Left ventricle myocardium superior (tissue), 1 donor: Measurements from ENCODE around the gene RFX8. TPM values are rescaled to one million over a fixed set of nuclear protein-coding genes. Genes with fewer than 3 reads are reported as not detected.
"Not testable (repeated sequence)": the region's sequence is repeated elsewhere in the genome, so short reads cannot be mapped to it uniquely, and the experiment has no call there.

ENCODE experiments used
- ATAC-seq: fragments of 200-7000 bp; cut with Tn5 transposase; one replicate; pipeline ENCODE4 v1.9.1; 2020; ENCODE audit warnings: mild to moderate bottlenecking, moderate library complexity
- DNase-seq: peaks from one replicate; pipeline ENCODE4 v3.0.0-alpha.2; 2020
- intact Hi-C: fragments of 100-400 bp; cut with micrococcal nuclease; formaldehyde crosslinking; loops from one replicate; pipeline ENCODE4 v1.11.0; 2022
- total RNA-seq: library from RNA; stranded (reverse); fragmentation: NEBNext Ultra II Directional; extraction: Animal tissue kit (Norgen Biotek cat#: 25700); gene quantifications from one replicate; pipeline ENCODE4 v1.2.1, GENCODE V29; 2021
- donor health status: DM: no; HTN: yes; CAD: no; lungs with severe emphysema.

RFX8 gene
- total RNA-seq, 1 donor from 2014 or later: not detected

DNA sequence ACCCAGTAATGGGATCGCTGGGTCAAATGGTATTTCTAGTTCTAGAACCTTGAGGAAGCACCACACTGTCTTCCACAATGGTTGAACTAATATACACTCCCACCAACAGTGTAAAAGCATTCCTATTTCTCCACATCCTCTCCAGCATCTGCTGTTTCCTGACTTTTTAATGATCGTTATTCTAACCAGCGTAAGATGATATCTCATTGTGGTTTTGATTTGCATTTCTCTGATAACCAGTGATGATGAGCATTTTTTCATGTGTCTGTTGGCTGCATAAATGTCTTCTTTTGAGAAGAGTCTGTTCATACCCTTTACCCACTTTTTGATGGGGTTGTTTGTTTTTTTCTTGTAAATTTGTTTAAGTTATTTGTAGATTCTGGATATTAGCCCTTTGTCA is 20.5 kb downstream of the RFX8 start:
- DNase-seq, ATAC-seq, intact Hi-C loops: not testable (repeated sequence)

- ATAC-seq: no peak
- DNase-seq: no peak
- intact Hi-C loops: no loop called here
These were observed 23.9 kb downstream of the RFX8 start for GRCh38 chr2:101450965-101451364.

GRCh38 chr2:101446869-101447268 is 28.0 kb downstream of the RFX8 start:
- no peak for ATAC-seq
- no peak for DNase-seq
- intact Hi-C loops: no loop called here

DNA sequence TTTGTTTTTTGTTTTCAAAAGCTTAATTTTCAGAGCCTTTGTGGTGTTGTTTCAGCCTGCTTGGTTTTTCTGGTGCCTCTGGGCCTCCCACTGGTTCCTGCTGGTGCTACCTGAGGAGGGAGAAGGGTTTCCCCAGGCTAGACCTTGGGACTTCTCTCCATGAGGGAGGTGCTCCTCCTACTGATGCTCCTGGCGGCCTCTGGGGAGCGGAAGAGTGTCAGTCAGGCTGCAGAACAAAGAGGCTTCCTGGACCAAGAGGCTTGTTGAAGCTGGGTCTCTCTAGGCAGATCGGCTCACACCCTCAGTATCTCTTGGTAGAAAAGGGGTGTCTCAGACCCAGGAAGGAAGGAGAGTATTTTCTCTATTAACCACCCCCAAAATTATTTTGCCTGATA is 32.2 kb downstream of the RFX8 start:
- intact Hi-C loops: no loop called here
- ATAC-seq (no peak), DNase-seq (no peak)

DNA sequence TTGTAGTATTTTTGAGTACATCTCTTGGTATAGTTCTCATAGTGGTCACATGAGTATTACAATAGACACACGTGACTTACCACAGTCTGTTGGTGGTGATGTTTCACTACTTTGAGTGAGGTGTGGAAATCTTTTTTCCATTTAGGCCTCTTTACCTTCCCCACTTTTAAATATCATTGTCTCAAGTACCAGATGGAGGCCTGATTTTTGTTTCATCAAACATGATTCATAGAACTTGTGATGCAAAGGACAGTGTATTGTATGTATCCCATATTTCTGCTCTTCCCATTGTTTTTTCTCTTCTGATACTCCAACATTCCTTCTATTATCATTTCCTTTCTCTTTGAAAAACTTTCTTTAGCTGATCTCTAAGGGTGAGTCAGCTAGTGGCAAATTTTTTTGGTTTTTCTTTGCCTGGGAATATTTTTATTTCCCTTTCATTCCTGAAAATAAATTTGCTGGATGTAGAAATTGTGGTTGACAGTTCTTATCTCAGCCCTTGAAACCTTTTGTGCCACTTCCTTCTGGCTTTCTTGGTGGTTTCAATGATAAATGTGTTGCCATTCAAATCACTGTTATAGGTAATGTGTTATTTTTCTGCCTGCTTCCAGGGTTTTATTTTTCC is 32.8 kb downstream of the RFX8 start:
- ATAC-seq (no peak), DNase-seq (no peak)
- intact Hi-C loops: no loop called here

- peak; percentile 64 for DNase-seq
- intact Hi-C loops: no loop called here
- ATAC-seq: peak; percentile 98
These were observed 34.7 kb downstream of the RFX8 start for GRCh38 chr2:101440127-101440738.

- ATAC-seq (no peak), DNase-seq (no peak)
- intact Hi-C loops: no loop called here
These were observed 35.2 kb downstream of the RFX8 start for GRCh38 chr2:101439716-101440115.

DNA sequence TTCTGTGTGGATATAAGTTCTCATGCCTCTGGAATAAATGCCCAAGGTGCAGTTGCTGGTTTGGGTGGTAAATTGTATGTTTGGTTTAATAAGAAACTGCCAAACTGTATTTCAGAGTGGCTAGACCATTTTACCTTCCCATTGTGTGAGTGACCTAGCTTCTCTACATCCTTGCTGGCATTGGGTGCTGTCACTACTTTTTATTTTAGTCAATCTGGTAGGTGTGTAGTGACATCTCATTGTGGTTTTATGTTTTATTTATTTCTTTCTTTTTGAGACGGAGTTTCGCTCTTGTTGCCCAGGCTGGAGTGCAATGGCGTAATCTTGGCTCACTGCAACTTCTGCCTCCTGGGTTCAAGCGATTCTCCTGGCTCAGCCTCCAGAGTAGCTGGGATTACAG is 36.4 kb downstream of the RFX8 start:
- intact Hi-C loops, DNase-seq, ATAC-seq: not testable (repeated sequence)

DNA sequence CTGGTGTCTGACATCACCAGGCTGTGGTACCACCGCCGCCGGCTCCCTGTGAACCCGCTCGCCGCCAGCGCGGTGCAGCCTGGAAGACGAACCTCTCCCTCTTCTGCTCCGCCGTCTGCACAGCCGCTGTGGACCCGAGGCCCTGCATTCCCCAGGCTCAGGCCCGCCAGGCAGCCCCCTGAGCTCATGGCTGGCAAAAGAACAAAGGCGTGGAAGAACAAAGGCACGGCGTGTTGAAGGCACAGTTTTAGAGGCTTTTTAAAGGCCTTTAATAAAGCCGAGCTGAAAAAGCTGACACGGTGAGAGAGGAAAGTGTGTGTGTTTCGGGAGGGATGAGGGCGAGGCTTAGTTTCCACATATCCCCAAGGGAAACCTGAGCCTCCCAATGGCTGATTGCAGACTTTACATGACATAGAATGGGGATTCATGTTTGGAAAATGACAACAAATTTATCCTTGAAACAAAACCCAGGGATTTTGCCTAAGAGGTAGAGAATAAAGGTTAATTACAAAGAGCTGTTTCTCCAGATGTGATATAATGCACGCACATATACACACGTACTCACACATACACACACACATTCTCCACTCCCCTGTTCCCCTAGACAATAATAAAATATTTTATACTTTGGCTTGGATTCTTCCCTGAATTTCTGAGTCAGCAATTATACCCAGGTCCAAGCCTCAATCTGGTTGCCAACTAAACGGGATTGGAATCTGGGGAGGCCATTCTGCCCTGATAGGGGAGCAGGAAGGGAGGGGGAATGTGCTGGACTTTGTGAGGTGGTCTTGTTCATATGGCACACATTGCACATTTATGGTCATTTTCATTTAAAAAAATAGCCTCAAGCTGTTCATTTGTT is 39.7 kb downstream of the RFX8 start:
- ATAC-seq: peak; percentile 38
- intact Hi-C loops: no loop called here
- peak; percentile 44 for DNase-seq

DNA sequence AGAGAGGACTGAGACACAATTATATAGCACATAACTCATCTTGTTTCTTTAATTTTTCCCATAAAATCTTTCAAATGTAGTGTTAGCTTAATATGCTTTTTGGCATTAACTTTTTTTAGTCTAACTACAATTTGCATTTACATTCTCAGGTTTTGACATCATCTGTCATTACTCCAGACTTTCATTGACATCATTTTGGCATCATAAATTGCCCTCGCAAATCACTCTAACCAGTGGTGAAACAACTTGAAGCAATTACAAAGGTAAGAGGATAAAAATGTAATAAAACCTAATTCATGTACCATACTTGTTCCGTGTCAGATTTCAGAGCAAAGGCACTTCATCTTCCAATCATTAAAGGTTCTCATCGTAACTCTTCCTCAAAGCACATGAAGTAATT is 41.4 kb downstream of the RFX8 start:
- DNase-seq (no peak), ATAC-seq (no peak)
- intact Hi-C loops: no loop called here

- intact Hi-C loops: no loop called here
- ATAC-seq: peak; percentile 48
These were observed 42.3 kb downstream of the RFX8 start for GRCh38 chr2:101432411-101433181.

DNA sequence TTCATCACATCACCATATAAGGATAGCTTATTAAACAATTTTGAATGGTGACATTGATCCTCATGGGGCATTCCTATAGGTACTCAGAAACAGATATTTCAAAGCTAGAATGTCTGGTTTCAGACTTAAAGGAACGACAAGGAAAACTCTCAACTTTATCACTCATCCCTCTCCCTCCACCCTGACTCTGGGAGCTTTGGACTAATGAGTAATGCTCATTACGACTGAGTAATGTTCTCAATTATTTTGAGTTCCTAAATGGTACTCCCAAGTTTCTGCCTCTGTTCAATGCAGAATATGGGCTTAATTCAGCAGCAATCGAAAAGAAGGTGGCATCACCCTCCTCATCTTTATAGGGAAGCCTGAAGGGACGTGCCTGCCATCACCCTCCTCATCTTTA is 43.4 kb downstream of the RFX8 start:
- ATAC-seq (no peak), DNase-seq (no peak)
- intact Hi-C loops: no loop called here

More at GRCh38 chr2:101432411-101433181, 42.3 kb downstream of the RFX8 start:
- no peak for DNase-seq

DNA sequence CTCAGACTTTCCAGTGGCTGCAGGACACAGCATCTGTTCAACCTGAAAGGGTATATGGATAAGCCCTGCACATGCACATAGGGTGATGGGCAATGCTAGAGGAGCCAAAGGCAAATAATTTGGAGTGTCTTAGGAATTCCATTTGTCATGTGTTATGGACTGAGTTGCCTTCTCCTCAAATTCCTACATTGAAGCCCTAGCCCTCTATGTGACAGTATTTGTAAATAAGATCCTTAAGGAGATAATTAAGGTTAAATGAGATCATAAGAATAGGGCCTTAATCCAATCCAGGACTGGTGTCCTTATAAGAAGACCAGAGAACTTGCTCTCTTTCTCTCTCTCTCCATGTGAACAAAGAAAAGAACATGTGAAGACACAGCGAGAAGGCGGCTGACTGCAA is 44.8 kb downstream of the RFX8 start:
- DNase-seq (no peak), ATAC-seq (no peak)
- intact Hi-C loops: no loop called here

DNA sequence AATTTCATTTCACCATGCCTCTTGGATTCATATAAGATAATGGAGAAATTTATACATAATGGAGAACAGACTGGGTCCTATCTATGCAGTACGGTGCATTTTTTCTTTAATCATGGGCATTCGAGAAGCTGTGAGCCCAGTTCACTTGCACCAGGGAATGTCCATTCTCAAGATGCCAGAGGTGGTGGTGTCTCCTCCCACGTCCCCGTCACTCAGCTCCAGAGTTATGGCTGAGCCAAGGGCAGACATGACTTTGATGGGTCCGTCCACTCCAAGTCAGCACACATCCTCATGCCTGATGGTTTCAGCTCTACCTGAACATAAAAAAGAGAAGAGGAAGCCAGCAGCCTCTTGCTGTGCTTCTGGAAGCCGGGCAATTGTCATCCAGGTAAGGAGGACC is 45.5 kb downstream of the RFX8 start:
- no peak for ATAC-seq
- no peak for DNase-seq
- intact Hi-C loops: no loop called here

DNA sequence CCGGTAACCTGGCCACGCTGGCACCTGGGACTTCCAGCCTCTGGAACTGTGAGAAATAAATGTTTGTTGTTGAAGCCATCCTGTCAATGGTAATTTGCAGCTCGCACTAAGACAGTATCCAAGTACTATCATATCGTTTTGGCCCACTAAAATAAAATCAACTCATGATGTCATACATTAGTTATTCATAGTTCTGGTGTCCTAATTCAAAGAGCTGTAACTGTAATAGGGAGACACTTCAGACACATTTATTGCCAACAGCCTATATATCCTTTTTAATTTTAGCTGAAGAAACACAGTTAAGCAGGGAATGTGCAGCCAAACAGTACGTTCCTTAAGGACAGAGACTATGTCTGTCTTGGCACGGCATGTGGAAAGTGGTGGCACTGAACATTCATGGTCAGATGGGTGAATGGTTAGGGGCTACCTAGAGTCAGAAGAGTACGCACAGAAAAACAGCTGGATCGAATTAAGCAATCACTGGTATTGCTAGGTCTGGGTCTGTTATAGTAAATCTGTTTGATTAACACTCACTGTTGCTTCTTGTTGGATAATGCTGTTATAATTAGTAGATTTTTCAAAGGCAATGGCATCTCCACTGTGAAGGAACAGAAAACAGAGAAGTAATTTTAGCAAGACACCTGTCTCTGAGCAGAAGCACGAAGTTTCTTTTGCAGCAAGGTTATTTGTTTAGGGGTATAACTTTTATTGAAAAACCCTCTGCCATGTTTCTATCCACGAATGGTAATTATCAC is 46.3 kb downstream of the RFX8 start:
- intact Hi-C loops: no loop called here
- DNase-seq: no peak
- ATAC-seq: peak; percentile 59

GRCh38 chr2:101427743-101428142 is 47.2 kb downstream of the RFX8 start:
- intact Hi-C loops: no loop called here
- ATAC-seq (no peak), DNase-seq (no peak)

- intact Hi-C loops: no loop called here
- ATAC-seq (peak; percentile 22), DNase-seq (no peak)
These were observed 47.7 kb downstream of the RFX8 start for GRCh38 chr2:101427240-101427639.

DNA sequence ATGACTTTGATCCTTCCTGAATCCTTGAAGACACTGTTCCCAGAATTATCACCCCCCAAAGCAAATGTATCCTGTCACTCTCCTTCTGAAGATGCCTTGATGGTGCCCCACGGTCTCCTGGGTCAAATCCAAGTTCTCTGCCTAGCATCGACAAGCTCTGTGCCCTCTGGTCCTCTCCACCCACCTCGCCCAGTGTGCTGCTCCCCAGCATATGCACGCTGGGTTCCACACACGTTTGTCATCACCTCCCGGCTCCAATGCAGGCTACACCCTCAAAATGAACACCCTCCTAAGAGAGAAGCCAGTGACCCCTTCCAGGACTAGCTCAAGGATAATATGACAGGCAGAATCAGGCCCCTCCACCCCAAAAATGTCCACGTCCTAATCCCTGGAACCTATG is 48.1 kb downstream of the RFX8 start:
- intact Hi-C loops: no loop called here
- ATAC-seq (no peak), DNase-seq (no peak)

DNA sequence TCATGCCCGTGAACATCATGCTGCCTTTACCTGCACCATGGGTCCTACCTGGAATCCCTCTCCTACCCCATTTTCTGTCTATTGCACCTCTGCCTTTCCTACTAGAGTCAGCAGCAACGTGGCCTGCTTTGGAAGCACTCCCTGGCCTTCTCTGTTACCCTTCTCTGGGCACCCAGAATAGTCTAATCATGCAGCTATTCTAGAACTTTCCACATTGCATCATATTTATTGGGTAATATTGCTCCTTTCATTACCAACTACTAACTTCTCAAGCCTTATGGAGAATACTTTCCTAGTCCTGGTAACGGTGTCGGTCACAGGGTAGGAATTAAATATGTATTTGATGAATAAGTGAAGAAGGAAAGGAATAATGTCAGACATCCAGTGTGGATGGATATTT is 54.3 kb downstream of the RFX8 start:
- no peak for DNase-seq
- no peak for ATAC-seq
- intact Hi-C loops: no loop called here
